ENCODE measurements around the gene COX4I1. TPM values are rescaled to one million over a fixed set of nuclear protein-coding genes. Genes with fewer than 3 reads are reported as not detected.

COX4I1 gene
- total RNA-seq, 2 donors from 2014 or later, result 220 to 234 TPM

- Histone ChIP-seq H3K27me3 (replicated peaks; ENCODE audit: insufficient read depth) (no peaks in the 10 kb centered on the region), H3K9me3 (no peaks in the 10 kb centered on the region), H3K36me3 (peaks cover 33% of the 10 kb centered on the region), H3K4me1 (ENCODE audit: control insufficient read depth in 1 of 2, low read depth in 2 of 2) (peaks cover 3 to 6% of the 10 kb centered on the region in 2 donors), H3K4me3 (no peak overlapping the region), H3K27ac (no peak overlapping the region)
- TF ChIP-seq CTCF (IDR thresholded peaks at IDR 0.05), result no peak
- ATAC-seq (ENCODE audit: insufficient number of reproducible peaks, low FRiP score, low read depth), result no peak
- no peak for DNase-seq (ENCODE audit: low spot score)
These were observed 17.0 kb upstream of the COX4I1 start for GRCh38 chr16:85782451-85782850.

- TF ChIP-seq CTCF (IDR thresholded peaks at IDR 0.05), result no peak
- ATAC-seq (ENCODE audit: insufficient number of reproducible peaks, low FRiP score, low read depth), result no peak
- Histone ChIP-seq H3K36me3 (peaks cover 42% of the 10 kb centered on the region), H3K27me3 (replicated peaks; ENCODE audit: insufficient read depth) (no peaks in the 10 kb centered on the region), H3K9me3 (no peaks in the 10 kb centered on the region), H3K4me3 (no peak overlapping the region), H3K27ac (no peak overlapping the region), H3K4me1 (ENCODE audit: control insufficient read depth in 1 of 2, low read depth in 2 of 2) (peaks cover 3 to 6% of the 10 kb centered on the region in 2 donors)
- no peak for DNase-seq (ENCODE audit: low spot score)
These were observed 16.1 kb upstream of the COX4I1 start for GRCh38 chr16:85783441-85783840.

GRCh38 chr16:85784813-85785212 is 14.7 kb upstream of the COX4I1 start:
- no peak overlapping the region for H3K27ac ChIP-seq
- DNase-seq (ENCODE audit: low spot score) (no peak), ATAC-seq (ENCODE audit: insufficient number of reproducible peaks, low FRiP score, low read depth) (no peak)
- no peaks in the 10 kb centered on the region for H3K27me3 ChIP-seq (replicated peaks; ENCODE audit: insufficient read depth)
- H3K36me3 ChIP-seq, result peaks cover 38% of the 10 kb centered on the region
- H3K4me1 ChIP-seq (ENCODE audit: control insufficient read depth in 1 of 2, low read depth in 2 of 2), result peaks cover 3 to 6% of the 10 kb centered on the region in 2 donors
- TF ChIP-seq CTCF (IDR thresholded peaks at IDR 0.05), result no peak
- no peak overlapping the region for H3K4me3 ChIP-seq
- no peaks in the 10 kb centered on the region for H3K9me3 ChIP-seq

- Histone ChIP-seq H3K4me1 (ENCODE audit: control insufficient read depth in 1 of 2, low read depth in 2 of 2) (peaks cover 3 to 6% of the 10 kb centered on the region in 2 donors), H3K4me3 (no peak overlapping the region), H3K27me3 (replicated peaks; ENCODE audit: insufficient read depth) (no peaks in the 10 kb centered on the region), H3K9me3 (no peaks in the 10 kb centered on the region), H3K36me3 (peaks cover 27% of the 10 kb centered on the region), H3K27ac (no peak overlapping the region)
- TF ChIP-seq CTCF (IDR thresholded peaks at IDR 0.05), result no peak
- DNase-seq (ENCODE audit: low spot score), result no peak
- no peak for ATAC-seq (ENCODE audit: insufficient number of reproducible peaks, low FRiP score, low read depth)
These were observed 13.6 kb upstream of the COX4I1 start for GRCh38 chr16:85785927-85786326.

- H3K27ac ChIP-seq, result no peak overlapping the region
- H3K27me3 ChIP-seq (replicated peaks; ENCODE audit: insufficient read depth), result no peaks in the 10 kb centered on the region
- ATAC-seq (ENCODE audit: insufficient number of reproducible peaks, low FRiP score, low read depth) (no peak), DNase-seq (ENCODE audit: low spot score) (no peak)
- H3K9me3 ChIP-seq, result no peaks in the 10 kb centered on the region
- no peaks in the 10 kb centered on the region for H3K4me1 ChIP-seq (ENCODE audit: control insufficient read depth in 1 of 2, low read depth in 2 of 2)
- no peak overlapping the region for H3K4me3 ChIP-seq
- TF ChIP-seq CTCF (IDR thresholded peaks at IDR 0.05), result no peak
- H3K36me3 ChIP-seq, result peaks cover 26% of the 10 kb centered on the region
These were observed 10.7 kb upstream of the COX4I1 start for GRCh38 chr16:85788819-85789218.
